SK-N-SH (cell line): ENCODE results near the gene PDE4A. TPM values are rescaled to one million over a fixed set of nuclear protein-coding genes. Genes with fewer than 3 reads are reported as not detected.
A peak's percentile ranks its signal among the peaks of the same experiment; 100 is the strongest.

Experiments used
- CTCF ChIA-PET: fragments of 300-600, 350-600 bp; formaldehyde crosslinking; extraction: SDS; loops from one replicate; lab custom pipeline; 2021; lab: Yijun Ruan, JAX
- POLR2A ChIA-PET: fragments of 350-600 bp; sonication (Branson Sonifier 250); formaldehyde crosslinking; extraction: SDS; loops from one replicate; lab custom pipeline; 2020; ENCODE audit warnings: antibody characterized with exemption, inconsistent platforms; lab: Yijun Ruan, JAX
- DNase-seq: peaks from one replicate; pipeline ENCODE4 v3.0.0; 2012
- H2AFZ ChIP-seq: fragments of 200-600 bp; sonication (generic); 2 replicates; pipeline ENCODE4 v1.8.1; 2016; ENCODE audit warnings: antibody characterized with exemption, mild to moderate bottlenecking, low read depth
- H3F3A ChIP-seq: fragments of 200-600 bp; sonication (generic); replicated peaks from 2 replicates; pipeline ENCODE3; 2016; ENCODE audit warnings: antibody characterized with exemption, mild to moderate bottlenecking; ENCODE audit not compliant: insufficient read depth
- H3K27ac ChIP-seq, 2 experiments: fragments of 200-500 bp in 1 of 2; fragments of 200-600 bp in 1 of 2; sonication (Bioruptor generic) in 1 of 2; sonication (generic), shearing (Covaris generic) in 1 of 2; 2 replicates each; pipeline versions ENCODE4 v1.5.1 to v1.6.1; 2014 to 2016; ENCODE audit warnings: low read depth in 2 of 2, inconsistent platforms in 1 of 2, low read length in 1 of 2, mild to moderate bottlenecking in 1 of 2, mixed read lengths in 1 of 2
- H3K27me3 ChIP-seq: fragments of 200-600 bp; sonication (generic), shearing (Covaris generic); 2 replicates; pipeline ENCODE4 v1.6.1; 2016; ENCODE audit warnings: mixed run types; ENCODE audit not compliant: insufficient read depth
- H3K36me3 ChIP-seq, 2 experiments: fragments of 200-500 bp in 1 of 2; fragments of 200-600 bp in 1 of 2; sonication (Bioruptor generic) in 1 of 2; sonication (generic) in 1 of 2; replicated peaks in 1 of 2; 2 replicates each; pipeline versions ENCODE3 to v1.5.1; 2014 to 2016; ENCODE audit warnings: low read length in 1 of 2, mild to moderate bottlenecking in 1 of 2; ENCODE audit not compliant: insufficient read depth in 2 of 2, control insufficient read depth in 1 of 2
- H3K4me1 ChIP-seq, 2 experiments: fragments of 200-500 bp in 1 of 2; fragments of 200-600 bp in 1 of 2; sonication (Bioruptor generic) in 1 of 2; sonication (generic), shearing (Covaris generic) in 1 of 2; 2 replicates each; pipeline versions ENCODE4 v1.5.1 to v1.6.1; 2014 to 2016; ENCODE audit warnings: low read depth in 1 of 2, low read length in 1 of 2, mixed run types in 1 of 2; ENCODE audit not compliant: insufficient read depth in 2 of 2, control insufficient read depth in 1 of 2
- H3K4me2 ChIP-seq: fragments of 200-600 bp; sonication (generic), shearing (Covaris generic); 2 replicates; pipeline ENCODE4 v1.6.1; 2017; ENCODE audit warnings: mixed run types
- H3K4me3 ChIP-seq, 2 experiments: fragments of 200-500 bp in 1 of 2; fragments of 200-600 bp in 1 of 2; sonication (Bioruptor generic) in 1 of 2; sonication (generic), shearing (Covaris generic) in 1 of 2; 2 replicates each; pipeline versions ENCODE4 v1.5.1 to v1.8.1; 2014 to 2016; ENCODE audit warnings: low read depth in 2 of 2, inconsistent platforms in 1 of 2, low read length in 1 of 2, mild to moderate bottlenecking in 1 of 2, mixed read lengths in 1 of 2, moderate library complexity in 1 of 2
- H3K79me2 ChIP-seq: fragments of 200-600 bp; sonication (generic); 2 replicates; pipeline ENCODE4 v1.8.1; 2017; ENCODE audit warnings: mild to moderate bottlenecking; ENCODE audit not compliant: insufficient read depth
- H3K9ac ChIP-seq: fragments of 200-600 bp; sonication (generic); 2 replicates; pipeline ENCODE4 v1.6.1; 2017; ENCODE audit warnings: mixed run types
- H3K9me2 ChIP-seq: fragments of 200-600 bp; sonication (generic); 2 replicates; pipeline ENCODE4 v1.6.1; 2017; ENCODE audit warnings: mixed run types
- H3K9me3 ChIP-seq: fragments of 200-600 bp; sonication (generic); 2 replicates; pipeline ENCODE4 v1.6.1; 2017; ENCODE audit warnings: mixed run types, mild to moderate bottlenecking, moderate library complexity
- H4K20me1 ChIP-seq: fragments of 200-600 bp; sonication (generic); 2 replicates; pipeline ENCODE4 v1.6.1; 2017; ENCODE audit warnings: mild to moderate bottlenecking, mixed run types; ENCODE audit not compliant: insufficient read depth
- CHD2 ChIP-seq: fragments of 150-350 bp; IDR thresholded peaks from 2 replicates; pipeline ENCODE4 v1.6.1; 2018; ENCODE audit warnings: low read length; ENCODE audit not compliant: partially characterized antibody
- CTCF ChIP-seq: fragments of 200-600 bp; sonication (generic); IDR thresholded peaks from 2 replicates; pipeline ENCODE4 v1.6.1; 2017; ENCODE audit warnings: antibody characterized with exemption, mild to moderate bottlenecking, moderate library complexity
- ELF1 ChIP-seq: IDR thresholded peaks from 2 replicates; pipeline ENCODE4 v1.4.0; 2012
- EP300 ChIP-seq, 2 experiments: IDR thresholded peaks; 2 replicates each; pipeline versions ENCODE4 v1.4.0 to v1.6.1; 2012; ENCODE audit warnings: borderline replicate concordance in 1 of 2, low read depth in 1 of 2, low read length in 1 of 2
- EZH2phosphoT487 ChIP-seq: fragments of 200-600 bp; sonication (generic); IDR thresholded peaks from 2 replicates; pipeline ENCODE4 v1.6.1; 2017; ENCODE audit warnings: low read depth, mixed run types, mild to moderate bottlenecking, antibody characterized with exemption, moderate library complexity, borderline replicate concordance
- FOXM1 ChIP-seq: IDR thresholded peaks from 2 replicates; pipeline ENCODE4 v1.4.0; 2012; ENCODE audit warnings: low read depth, mild to moderate bottlenecking
- GABPA ChIP-seq: IDR thresholded peaks from 2 replicates; pipeline ENCODE4 v1.4.0; 2012; ENCODE audit warnings: low read depth, mild to moderate bottlenecking
- GATA2 ChIP-seq: sonication (generic); formaldehyde crosslinking; IDR thresholded peaks from 2 replicates; pipeline ENCODE4 v1.5.0; 2020; ENCODE audit warnings: mild to moderate bottlenecking, missing genetic modification reagents
- MEF2A ChIP-seq: IDR thresholded peaks from 2 replicates; pipeline ENCODE4 v1.4.0; 2012; ENCODE audit warnings: low read depth, borderline replicate concordance
- NFIC ChIP-seq: IDR thresholded peaks from 2 replicates; pipeline ENCODE4 v1.4.0; 2012; ENCODE audit warnings: borderline replicate concordance
- NRF1 ChIP-seq: IDR thresholded peaks from 2 replicates; pipeline ENCODE4 v1.6.1; 2012; ENCODE audit warnings: low read depth, mild to moderate bottlenecking, low read length
- RAD21 ChIP-seq: IDR thresholded peaks from 2 replicates; pipeline ENCODE4 v1.6.1; 2012; ENCODE audit warnings: mild to moderate bottlenecking, low read length
- RCOR1 ChIP-seq: fragments of 150-350 bp; IDR thresholded peaks from 2 replicates; pipeline ENCODE4 v1.6.1; 2017; ENCODE audit warnings: antibody characterized with exemption, low read length
- RFX5 ChIP-seq: IDR thresholded peaks from 2 replicates; pipeline ENCODE4 v1.6.1; 2012; ENCODE audit warnings: mild to moderate bottlenecking, improper control_type of control experiment, low read length
- RXRA ChIP-seq: IDR thresholded peaks from 2 replicates; pipeline ENCODE4 v1.4.0; 2012; ENCODE audit warnings: low read depth, mild to moderate bottlenecking, borderline replicate concordance
- SIN3A ChIP-seq: IDR thresholded peaks from 2 replicates; pipeline ENCODE4 v1.6.1; 2012; ENCODE audit warnings: low read depth, mild to moderate bottlenecking, low read length, moderate library complexity, borderline replicate concordance
- SMC3 ChIP-seq: IDR thresholded peaks from 2 replicates; pipeline ENCODE4 v1.6.1; 2012; ENCODE audit warnings: low read depth, low read length, improper control_type of control experiment
- TAF1 ChIP-seq: IDR thresholded peaks from 2 replicates; pipeline ENCODE4 v1.6.1; 2012; ENCODE audit warnings: low read depth, mild to moderate bottlenecking, low read length, moderate library complexity, borderline replicate concordance
- TCF12 ChIP-seq: IDR thresholded peaks from 2 replicates; pipeline ENCODE4 v1.4.0; 2012
- USF2 ChIP-seq: fragments of 150-350 bp; IDR thresholded peaks from 2 replicates; pipeline ENCODE4 v1.6.1; 2017; ENCODE audit warnings: antibody characterized with exemption, low read length, low read depth, borderline replicate concordance
- YY1 ChIP-seq: IDR thresholded peaks from 2 replicates; pipeline ENCODE4 v1.4.0; 2012; ENCODE audit warnings: low read depth, mild to moderate bottlenecking
- WGBS: methylation state at CpG from one replicate; pipeline ENCODE4 v1.1.6; 2017; ENCODE audit warnings: low lambda C conversion rate; 5-methylcytosine and 5-hydroxymethylcytosine counted together
- polyA plus RNA-seq, 3 experiments: library from polyadenylated mRNA; depleted of rRNA; stranded (reverse); fragments of >200 nt; gene quantifications; 2 replicates each; pipeline ENCODE4 v1.2.3, GENCODE V29; 2012
- TF ChIP-seq, protein P1 (sequence below): fragments of 150-350 bp; IDR thresholded peaks from 2 replicates; pipeline ENCODE4 v1.6.1; 2016; ENCODE audit warnings: mild to moderate bottlenecking, low read depth, low read length
- TF ChIP-seq, protein P2 (sequence below): IDR thresholded peaks from 2 replicates; pipeline ENCODE4; 2012
- TF ChIP-seq, protein P3 (sequence below): IDR thresholded peaks from 2 replicates; pipeline ENCODE4 v1.4.0; 2012; ENCODE audit warnings: low read depth, borderline replicate concordance
- TF ChIP-seq, protein P4 (sequence below): IDR thresholded peaks from 2 replicates; pipeline ENCODE4 v1.4.0; 2012; ENCODE audit warnings: low read depth, borderline replicate concordance

The PDE4A gene
- polyA plus RNA-seq, 1 of the 3 experiments (the other 2 are of a cell fraction) = 2.9 TPM

DNA sequence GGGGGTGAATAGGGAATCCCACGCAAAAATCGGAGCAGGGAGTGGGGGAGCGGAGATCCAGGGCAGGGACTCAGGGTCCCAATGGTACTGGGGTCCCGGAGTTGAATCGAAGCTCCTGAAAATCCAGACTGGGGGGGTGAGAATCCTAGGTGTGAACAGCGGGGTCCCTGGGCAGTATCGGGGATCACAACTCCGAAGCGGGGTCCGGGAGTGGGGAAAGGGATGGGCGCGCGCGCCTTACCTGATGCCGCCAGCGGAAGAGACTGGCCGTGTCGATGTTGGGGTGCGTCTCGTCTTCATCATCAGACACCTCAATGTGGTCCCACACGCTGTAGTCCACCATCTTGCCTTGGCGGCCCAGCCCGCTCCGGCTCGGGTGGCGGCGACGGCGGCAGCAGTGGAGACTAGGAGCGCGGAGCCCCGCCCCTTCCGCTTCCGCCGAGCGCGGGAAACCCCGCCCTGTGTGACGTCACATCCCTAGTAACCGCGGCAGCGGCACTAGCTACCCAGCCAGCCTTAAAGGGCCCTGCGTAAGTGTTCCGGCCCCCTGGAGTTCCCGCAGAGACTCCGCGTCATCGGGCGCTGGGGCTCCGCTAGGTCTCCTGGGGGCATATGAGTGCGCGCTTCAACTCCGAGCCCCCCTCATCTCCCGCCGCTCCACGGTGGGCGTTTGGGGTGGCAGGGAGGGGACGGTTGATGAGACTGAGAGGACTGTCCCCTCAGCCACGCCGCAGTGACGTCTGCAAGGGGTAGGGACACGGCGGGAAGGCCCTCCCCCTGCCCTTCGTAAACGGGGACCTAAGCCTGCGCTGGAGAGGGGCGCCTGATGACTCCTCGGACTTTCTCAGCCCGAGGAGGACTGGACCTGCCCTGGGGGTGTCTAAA is 17.0 kb upstream of the PDE4A start, which contains the start of gene CDC37:
TSS of gene CDC37 (minus strand) at position 406 of the 885 bp plus-strand sequence. CDS start at position 343, 63 bp downstream.
- H3K36me3 ChIP-seq = peaks cover 7 to 15% of the 10 kb centered on the region in 2 experiments
- no peaks in the 10 kb centered on the region for H3K9me3 ChIP-seq
- peak within 1 kb of the TSS; percentile 89 to 98 for H3K4me3 ChIP-seq
- peak within 1 kb of the TSS; percentile 94 for H3K9ac ChIP-seq
- WGBS = under 1% methylated on average over 19 of the region's 69 CpGs
- H4K20me1 ChIP-seq = peaks cover 35% of the 10 kb centered on the region
- ChIA-PET CTCF (interaction anchor here (0.6 to 14.8 kb wide), 25 partner anchors 9 to 658 kb away, joined by 3 to 313 read pairs (median 4); partner anchors contain the start of genes ICAM1, ICAM5, PDE4A and QTRT1), POLR2A (interaction anchor here (1.0 kb wide), 1 partner anchor 70 kb away, joined by 3 read pairs; no protein-coding TSS in a partner anchor)
- H3K4me1 ChIP-seq = peaks cover 9 to 15% of the 10 kb centered on the region in 2 experiments; a peak in 3 of 4 replicates
- peak; percentile 98 for DNase-seq
- peak within 1 kb of the TSS; percentile 96 for H3K4me2 ChIP-seq
- H3K9me2 ChIP-seq = no peaks in the 10 kb centered on the region
- H3K79me2 ChIP-seq = peaks cover 50% of the 10 kb centered on the region
- no peaks in the 10 kb centered on the region for H3K27me3 ChIP-seq
- peak within 1 kb of the TSS; percentile 94 for H2AFZ ChIP-seq
- H3F3A ChIP-seq = no peaks in the 10 kb centered on the region
- peak within 1 kb of the TSS; percentile 75 to 80 for H3K27ac ChIP-seq
- TF ChIP-seq EZH2phosphoT487 (no peak), NFIC (no peak), EP300 (IDR thresholded peaks at IDR 0.05; ENCODE audit: borderline replicate concordance in 1 of 2, low read depth in 1 of 2, low read length in 1 of 2) (no peak), RXRA (no peak), ELF1 (peak; percentile 64), USF2 (no peak), GABPA (peak; percentile 94), GATA2 (CRISPR knock-in tag) (no peak), FOXM1 (no peak), RAD21 (no peak), TAF1 (peak; percentile 94), CTCF (no peak), SMC3 (no peak), NRF1 (no peak), MEF2A (no peak), YY1 (peak; percentile 84), RFX5 (no peak), CHD2 (peak; percentile 34), SIN3A (peak; percentile 89), TCF12 (no peak), RCOR1 (no peak)
- TF ChIP-seq, protein P1, sequence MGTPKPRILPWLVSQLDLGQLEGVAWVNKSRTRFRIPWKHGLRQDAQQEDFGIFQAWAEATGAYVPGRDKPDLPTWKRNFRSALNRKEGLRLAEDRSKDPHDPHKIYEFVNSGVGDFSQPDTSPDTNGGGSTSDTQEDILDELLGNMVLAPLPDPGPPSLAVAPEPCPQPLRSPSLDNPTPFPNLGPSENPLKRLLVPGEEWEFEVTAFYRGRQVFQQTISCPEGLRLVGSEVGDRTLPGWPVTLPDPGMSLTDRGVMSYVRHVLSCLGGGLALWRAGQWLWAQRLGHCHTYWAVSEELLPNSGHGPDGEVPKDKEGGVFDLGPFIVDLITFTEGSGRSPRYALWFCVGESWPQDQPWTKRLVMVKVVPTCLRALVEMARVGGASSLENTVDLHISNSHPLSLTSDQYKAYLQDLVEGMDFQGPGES = no peak
- TF ChIP-seq, protein P2, sequence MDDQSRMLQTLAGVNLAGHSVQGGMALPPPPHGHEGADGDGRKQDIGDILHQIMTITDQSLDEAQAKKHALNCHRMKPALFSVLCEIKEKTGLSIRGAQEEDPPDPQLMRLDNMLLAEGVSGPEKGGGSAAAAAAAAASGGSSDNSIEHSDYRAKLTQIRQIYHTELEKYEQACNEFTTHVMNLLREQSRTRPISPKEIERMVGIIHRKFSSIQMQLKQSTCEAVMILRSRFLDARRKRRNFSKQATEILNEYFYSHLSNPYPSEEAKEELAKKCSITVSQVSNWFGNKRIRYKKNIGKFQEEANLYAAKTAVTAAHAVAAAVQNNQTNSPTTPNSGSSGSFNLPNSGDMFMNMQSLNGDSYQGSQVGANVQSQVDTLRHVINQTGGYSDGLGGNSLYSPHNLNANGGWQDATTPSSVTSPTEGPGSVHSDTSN = no peak
- TF ChIP-seq, protein P3, sequence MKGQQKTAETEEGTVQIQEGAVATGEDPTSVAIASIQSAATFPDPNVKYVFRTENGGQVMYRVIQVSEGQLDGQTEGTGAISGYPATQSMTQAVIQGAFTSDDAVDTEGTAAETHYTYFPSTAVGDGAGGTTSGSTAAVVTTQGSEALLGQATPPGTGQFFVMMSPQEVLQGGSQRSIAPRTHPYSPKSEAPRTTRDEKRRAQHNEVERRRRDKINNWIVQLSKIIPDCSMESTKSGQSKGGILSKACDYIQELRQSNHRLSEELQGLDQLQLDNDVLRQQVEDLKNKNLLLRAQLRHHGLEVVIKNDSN = no peak
- TF ChIP-seq, protein P4, sequence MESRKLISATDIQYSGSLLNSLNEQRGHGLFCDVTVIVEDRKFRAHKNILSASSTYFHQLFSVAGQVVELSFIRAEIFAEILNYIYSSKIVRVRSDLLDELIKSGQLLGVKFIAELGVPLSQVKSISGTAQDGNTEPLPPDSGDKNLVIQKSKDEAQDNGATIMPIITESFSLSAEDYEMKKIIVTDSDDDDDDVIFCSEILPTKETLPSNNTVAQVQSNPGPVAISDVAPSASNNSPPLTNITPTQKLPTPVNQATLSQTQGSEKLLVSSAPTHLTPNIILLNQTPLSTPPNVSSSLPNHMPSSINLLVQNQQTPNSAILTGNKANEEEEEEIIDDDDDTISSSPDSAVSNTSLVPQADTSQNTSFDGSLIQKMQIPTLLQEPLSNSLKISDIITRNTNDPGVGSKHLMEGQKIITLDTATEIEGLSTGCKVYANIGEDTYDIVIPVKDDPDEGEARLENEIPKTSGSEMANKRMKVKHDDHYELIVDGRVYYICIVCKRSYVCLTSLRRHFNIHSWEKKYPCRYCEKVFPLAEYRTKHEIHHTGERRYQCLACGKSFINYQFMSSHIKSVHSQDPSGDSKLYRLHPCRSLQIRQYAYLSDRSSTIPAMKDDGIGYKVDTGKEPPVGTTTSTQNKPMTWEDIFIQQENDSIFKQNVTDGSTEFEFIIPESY = no peak
